MM.1S (cell line): ENCODE data around the gene ZC3H12A.

Experiments used
- DNase-seq: peaks from one replicate; pipeline ENCODE4 v3.0.0-alpha.2; 2015
- H2AFZ ChIP-seq: fragments of 300-600 bp; sonication (generic); 2 replicates; pipeline ENCODE4 v1.6.0; 2016; ENCODE audit warnings: antibody characterized with exemption, low read length
- H3F3A ChIP-seq: fragments of 300-600 bp; sonication (generic); 2 replicates; pipeline ENCODE4 v1.6.1; 2016; ENCODE audit warnings: mild to moderate bottlenecking, antibody characterized with exemption, low read length, moderate library complexity, mixed read lengths; ENCODE audit not compliant: insufficient read depth
- H3K27ac ChIP-seq: fragments of 300-600 bp; sonication (generic); 2 replicates; pipeline ENCODE4 v1.5.1; 2016; ENCODE audit warnings: mild to moderate bottlenecking, low read length
- H3K27me3 ChIP-seq: fragments of 300-600 bp; sonication (generic); replicated peaks from 2 replicates; pipeline ENCODE4 v1.6.0; 2016; ENCODE audit warnings: low read length; ENCODE audit not compliant: insufficient read depth
- H3K36me3 ChIP-seq: fragments of 300-600 bp; sonication (generic); replicated peaks from 2 replicates; pipeline ENCODE4 v1.6.1; 2016; ENCODE audit warnings: mild to moderate bottlenecking, low read length, mixed read lengths; ENCODE audit not compliant: insufficient read depth
- H3K4me1 ChIP-seq: fragments of 300-600 bp; sonication (generic); 2 replicates; pipeline ENCODE4 v1.6.1; 2016; ENCODE audit warnings: low read length, mixed read lengths
- H3K4me2 ChIP-seq: fragments of 300-600 bp; sonication (generic); 2 replicates; pipeline ENCODE4 v1.6.0; 2016; ENCODE audit warnings: low read depth, low read length
- H3K4me3 ChIP-seq: fragments of 300-600 bp; sonication (generic); 2 replicates; pipeline ENCODE4 v1.5.1; 2016; ENCODE audit warnings: low read length, mixed read lengths
- H3K79me2 ChIP-seq: fragments of 300-600 bp; sonication (generic); 2 replicates; pipeline ENCODE4 v1.6.1; 2016; ENCODE audit warnings: mixed run types, low read length, mixed read lengths
- H3K9ac ChIP-seq: fragments of 300-600 bp; sonication (generic); 2 replicates; pipeline ENCODE4 v1.6.1; 2016; ENCODE audit warnings: low read length, mixed read lengths
- H3K9me2 ChIP-seq: fragments of 300-600 bp; sonication (generic); replicated peaks from 2 replicates; pipeline ENCODE4 v1.6.1; 2016; ENCODE audit warnings: mild to moderate bottlenecking, low read length, mixed read lengths; ENCODE audit not compliant: insufficient read depth
- H3K9me3 ChIP-seq: fragments of 300-600 bp; sonication (generic); replicated peaks from 2 replicates; pipeline ENCODE4 v1.6.1; 2016; ENCODE audit warnings: mild to moderate bottlenecking, low read length, mixed read lengths; ENCODE audit not compliant: insufficient read depth
- H4K20me1 ChIP-seq: fragments of 300-600 bp; sonication (generic); 2 replicates; pipeline ENCODE4 v1.6.1; 2016; ENCODE audit warnings: mild to moderate bottlenecking, low read length, moderate library complexity, mixed read lengths; ENCODE audit not compliant: insufficient read depth
- CTCF ChIP-seq: fragments of 300-600 bp; sonication (generic); IDR thresholded peaks from 2 replicates; pipeline ENCODE4 v1.5.1; 2016; ENCODE audit warnings: antibody characterized with exemption, low read length, mixed read lengths
- EZH2 ChIP-seq: fragments of 300-600 bp; sonication (generic); optimal IDR thresholded peaks from 2 replicates; pipeline ENCODE3; 2017; ENCODE audit warnings: low read depth, mild to moderate bottlenecking, antibody characterized with exemption, low read length, mixed read lengths
- EZH2phosphoT487 ChIP-seq: fragments of 300-600 bp; sonication (generic); IDR thresholded peaks from 2 replicates; pipeline ENCODE4 v1.6.1; 2018; ENCODE audit warnings: antibody characterized with exemption, low read length

Gene ZC3H12A

GRCh38 chr1:37471345-37472231, 2.8 kb upstream of the ZC3H12A start:
- Histone ChIP-seq H3K36me3 (no peaks in the 10 kb centered on the region), H3K27ac (no peak overlapping the region), H3K9me3 (no peaks in the 10 kb centered on the region), H2AFZ (no peak overlapping the region), H3K9me2 (no peaks in the 10 kb centered on the region), H3K4me2 (no peak overlapping the region), H3F3A (peaks cover 34% of the 10 kb centered on the region), H3K9ac (no peak overlapping the region), H3K79me2 (peaks cover 41% of the 10 kb centered on the region), H3K4me3 (no peak overlapping the region), H3K4me1 (peaks cover 34% of the 10 kb centered on the region), H3K27me3 (no peaks in the 10 kb centered on the region), H4K20me1 (no peaks in the 10 kb centered on the region; the same call in 1 of the 2 replicates)
- TF ChIP-seq CTCF (no peak), EZH2phosphoT487 (no peak), EZH2 (no peak)
- DNase-seq, result no peak

GRCh38 chr1:37472281-37472680, 2.1 kb upstream of the ZC3H12A start:
- no peaks in the 10 kb centered on the region; the same call in 1 of the 2 replicates for H3K36me3 ChIP-seq
- H3K9me2 ChIP-seq, result no peaks in the 10 kb centered on the region
- H3K9me3 ChIP-seq, result no peaks in the 10 kb centered on the region
- H3K27me3 ChIP-seq, result no peaks in the 10 kb centered on the region
- no peak overlapping the region for H3K4me2 ChIP-seq
- no peak overlapping the region for H3K27ac ChIP-seq
- peaks cover 40% of the 10 kb centered on the region for H3F3A ChIP-seq
- DNase-seq, result no peak
- H3K9ac ChIP-seq, result no peak overlapping the region
- H3K4me3 ChIP-seq, result no peak overlapping the region
- H3K4me1 ChIP-seq, result peaks cover 33% of the 10 kb centered on the region
- H2AFZ ChIP-seq, result no peak overlapping the region
- peaks cover 42% of the 10 kb centered on the region for H3K79me2 ChIP-seq
- TF ChIP-seq EZH2, result no peak
- no peaks in the 10 kb centered on the region; the same call in 1 of the 2 replicates for H4K20me1 ChIP-seq

- H3K4me3 ChIP-seq, result no peak overlapping the region
- DNase-seq, result no peak
- H3K79me2 ChIP-seq, result peaks cover 47% of the 10 kb centered on the region
- H4K20me1 ChIP-seq, result peaks cover 6% of the 10 kb centered on the region; the same call in 1 of the 2 replicates
- no peak overlapping the region for H3K9ac ChIP-seq
- H2AFZ ChIP-seq, result no peak overlapping the region
- H3K27me3 ChIP-seq, result no peaks in the 10 kb centered on the region
- TF ChIP-seq EZH2phosphoT487, result no peak
- TF ChIP-seq CTCF, result no peak
- no peak for TF ChIP-seq EZH2
- peaks cover 5% of the 10 kb centered on the region; the same call in 1 of the 2 replicates for H3K36me3 ChIP-seq
- H3F3A ChIP-seq, result peaks cover 46% of the 10 kb centered on the region
- H3K4me1 ChIP-seq, result peaks cover 26% of the 10 kb centered on the region
- peak overlapping the region; percentile 93; the same call in 1 of the 2 replicates for H3K4me2 ChIP-seq
- H3K9me2 ChIP-seq, result no peaks in the 10 kb centered on the region
- H3K27ac ChIP-seq, result no peak overlapping the region
- no peaks in the 10 kb centered on the region for H3K9me3 ChIP-seq
These were observed 1.4 kb upstream of the ZC3H12A start for GRCh38 chr1:37472994-37473393.
